HG03139 (cell line): ENCODE data around the gene HACD2.

Source experiments
- ATAC-seq: cut with Tn5 transposase; IDR thresholded peaks from one replicate; pipeline ENCODE4 v1.9.1; 2021; ENCODE audit not compliant: unreplicated experiment

Gene HACD2

DNA sequence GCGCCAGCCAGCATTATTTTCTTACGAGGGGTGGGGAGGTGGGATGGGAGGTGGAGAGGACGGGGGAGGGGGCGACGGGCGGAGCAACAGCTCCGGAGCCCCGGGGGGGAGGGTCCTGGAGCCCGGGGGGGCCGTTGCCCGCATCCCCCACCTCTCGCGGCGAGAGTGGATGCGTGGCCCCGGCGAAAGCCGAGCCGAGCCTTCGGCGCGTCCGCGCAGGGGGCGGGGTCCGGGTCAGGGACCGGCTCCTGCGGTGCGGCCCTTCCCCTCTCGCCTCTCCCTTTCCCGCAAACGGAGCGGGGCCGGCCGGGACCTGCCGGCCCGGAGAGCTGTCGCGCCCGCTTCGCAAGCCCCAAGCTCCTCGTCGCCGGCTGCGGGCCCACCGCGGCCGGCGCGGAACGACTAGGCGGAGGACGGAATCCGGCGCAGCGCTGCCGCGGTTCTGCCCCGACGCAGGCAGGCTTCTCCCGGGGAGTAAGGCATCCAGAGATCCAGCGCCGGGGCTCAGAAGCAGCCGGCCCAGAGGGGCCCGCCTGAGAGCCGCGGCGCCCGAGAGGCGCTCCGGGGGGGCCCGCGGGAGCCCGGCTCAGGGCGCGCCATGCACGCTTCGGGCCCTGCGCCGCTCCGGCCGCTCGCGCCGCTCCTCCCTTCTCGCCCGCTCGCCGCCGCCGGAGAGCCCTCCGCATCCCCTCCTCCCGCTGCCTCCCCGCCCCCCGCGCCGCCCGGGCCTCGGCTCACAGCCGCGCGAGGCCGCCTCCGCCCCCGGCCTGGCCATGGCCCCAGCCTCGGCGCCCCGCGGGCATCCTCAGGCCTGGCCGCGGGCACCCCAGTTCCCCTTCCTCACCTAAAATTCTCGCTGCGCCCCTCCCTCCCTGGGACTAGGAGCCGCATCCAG lies 135.5 kb downstream of the HACD2 start:
- ATAC-seq: no peak

DNA sequence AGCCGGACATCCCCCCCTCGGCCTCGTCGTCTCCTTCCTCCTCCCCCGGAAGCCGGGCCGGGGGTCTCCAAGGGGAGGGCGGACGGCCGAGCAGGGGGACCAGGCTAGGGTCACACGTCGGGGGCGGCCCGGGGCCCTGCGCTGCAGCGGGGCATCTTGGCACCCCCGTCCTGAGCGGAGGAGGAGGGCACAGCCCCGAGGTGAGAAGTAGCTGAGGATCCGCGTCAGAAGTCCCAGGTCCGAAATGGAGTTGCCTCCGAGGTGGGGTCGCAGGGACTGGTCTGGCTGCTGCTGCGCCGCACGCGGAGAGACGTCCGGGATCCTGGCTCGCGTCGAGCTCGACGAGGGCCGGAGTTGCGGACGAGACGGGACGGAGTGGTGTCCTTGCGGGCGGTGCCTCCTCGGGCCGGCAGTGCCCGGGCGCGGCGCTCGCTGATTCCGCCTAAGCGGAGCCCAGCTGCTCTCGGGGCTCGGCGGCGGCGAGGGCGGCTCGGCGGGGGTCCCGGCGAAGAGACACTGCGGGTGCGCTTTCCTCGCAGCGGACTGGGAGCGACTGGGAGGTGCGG lies 136.2 kb downstream of the HACD2 start, which contains the start of gene ADCY5:
Gene ADCY5 (minus strand): TSS at position 555 of the 566 bp plus-strand sequence. CDS start 545 bp downstream, at position 10.
- no peak for ATAC-seq

DNA sequence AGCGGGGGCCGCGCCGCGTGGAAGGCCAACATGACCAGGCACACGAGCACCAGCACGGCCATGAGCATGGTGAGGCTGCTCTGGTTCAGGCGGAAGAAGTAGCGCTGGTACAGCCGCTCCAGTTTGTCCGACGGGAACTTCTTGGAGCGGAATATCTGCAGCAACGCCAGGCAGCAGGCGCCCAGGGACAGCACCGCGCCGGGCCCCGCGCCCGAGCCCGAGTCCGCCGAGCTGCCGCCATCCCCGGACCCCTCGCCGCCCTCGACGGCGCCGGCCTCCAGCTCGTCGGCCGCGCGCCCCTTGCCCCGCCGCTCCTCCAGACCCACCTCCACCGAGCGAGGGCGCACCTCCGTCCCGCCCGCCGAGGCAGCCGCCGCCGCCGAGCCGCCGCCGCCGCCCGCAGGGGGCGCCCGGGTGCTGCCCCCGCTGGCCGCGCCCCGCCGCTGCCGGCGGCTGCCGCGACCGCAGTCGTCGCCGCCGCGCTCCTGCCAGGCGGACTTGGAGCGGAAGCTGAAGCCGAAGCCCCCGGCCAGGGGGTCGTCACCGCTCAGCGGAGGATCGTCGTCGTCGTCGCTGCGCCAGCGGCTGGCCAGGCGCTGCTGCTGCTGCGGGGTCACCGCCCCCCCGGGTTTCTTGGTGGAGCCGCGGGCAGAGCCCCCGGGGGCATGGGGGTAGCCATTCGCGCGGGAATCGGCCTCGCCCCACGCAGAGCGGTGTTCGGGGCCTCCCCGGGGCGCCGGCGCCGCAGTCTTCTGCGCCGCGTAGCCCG lies 136.9 kb downstream of the HACD2 start:
- ATAC-seq: no peak

DNA sequence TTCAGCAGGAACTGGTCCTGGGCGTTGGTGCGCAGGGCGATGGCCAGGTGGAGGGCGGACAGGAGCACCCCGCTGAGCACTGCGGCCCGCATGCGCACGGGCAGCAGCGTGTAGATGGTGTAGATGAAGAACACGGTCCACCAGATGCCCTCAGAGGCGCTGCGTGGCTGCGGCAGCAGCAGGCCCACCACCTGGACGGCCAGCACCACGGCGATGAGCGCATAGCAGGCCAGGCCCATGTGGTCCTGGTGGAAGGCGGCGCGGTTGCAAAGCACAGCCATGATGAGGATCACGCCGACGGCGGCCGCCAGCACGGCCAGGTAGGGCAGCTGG lies 137.5 kb downstream of the HACD2 start:
- no peak for ATAC-seq

DNA sequence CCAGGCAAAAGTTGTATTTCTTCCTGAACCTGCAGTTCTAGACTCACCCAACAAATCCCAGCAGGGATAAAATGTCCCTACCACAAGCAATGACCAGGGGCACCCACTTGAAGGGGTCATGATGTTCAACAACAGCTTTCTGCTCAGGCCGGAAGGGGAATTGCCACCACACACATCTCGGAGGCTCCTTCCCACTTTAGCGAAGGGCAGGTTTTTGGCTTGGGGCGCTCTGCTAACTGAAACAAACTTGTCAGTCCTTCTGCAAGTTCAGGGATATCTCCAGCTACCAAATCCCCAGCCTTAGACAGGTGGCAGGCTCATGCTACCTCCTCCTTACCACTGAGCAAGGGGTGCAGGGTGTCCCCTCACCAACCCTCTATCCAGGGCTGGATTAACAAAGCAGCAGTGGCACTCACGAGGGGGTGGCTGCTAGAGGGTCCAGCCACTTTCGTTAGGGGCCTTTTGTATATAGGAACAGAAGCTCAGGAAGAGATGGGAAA lies 138.2 kb downstream of the HACD2 start:
- no peak for ATAC-seq

DNA sequence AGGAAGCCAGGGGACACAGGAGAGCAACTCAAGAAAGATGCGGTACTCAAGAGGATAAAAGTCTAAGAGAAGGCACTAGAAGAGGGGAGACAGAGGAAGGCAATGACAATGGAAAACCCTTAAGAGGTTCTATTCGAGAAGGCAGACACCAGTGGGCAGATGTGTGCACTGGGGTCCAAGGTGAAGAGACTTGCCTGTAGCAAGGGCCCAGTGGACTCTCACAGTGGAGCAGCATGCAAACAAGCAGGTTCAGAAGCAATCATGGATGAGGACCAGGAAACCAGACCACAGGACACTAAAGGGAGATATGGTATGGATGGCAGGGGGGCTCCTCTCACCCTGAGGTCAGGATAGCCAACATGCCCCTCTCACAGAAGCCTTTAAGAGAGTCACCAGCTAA lies 138.6 kb downstream of the HACD2 start:
- no peak for ATAC-seq

DNA sequence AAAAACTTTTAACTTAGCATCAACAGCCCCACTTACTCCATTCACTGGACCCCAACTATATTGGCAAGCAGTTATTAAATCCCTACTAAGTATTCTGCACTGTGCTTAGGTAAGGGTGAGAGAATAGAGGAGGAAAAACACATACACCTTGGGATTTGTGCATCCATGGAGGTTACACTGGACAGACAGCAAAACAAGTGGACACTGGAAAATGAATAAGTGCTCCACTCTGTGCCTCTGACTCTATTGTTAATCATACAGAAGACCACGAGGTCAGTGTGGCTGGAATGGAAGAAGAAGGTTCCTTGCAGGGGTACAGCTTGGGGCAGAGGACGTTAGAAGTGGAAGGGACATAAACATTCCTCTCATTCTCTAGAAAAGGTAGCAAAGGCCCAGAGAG lies 139.2 kb downstream of the HACD2 start:
- no peak for ATAC-seq

DNA sequence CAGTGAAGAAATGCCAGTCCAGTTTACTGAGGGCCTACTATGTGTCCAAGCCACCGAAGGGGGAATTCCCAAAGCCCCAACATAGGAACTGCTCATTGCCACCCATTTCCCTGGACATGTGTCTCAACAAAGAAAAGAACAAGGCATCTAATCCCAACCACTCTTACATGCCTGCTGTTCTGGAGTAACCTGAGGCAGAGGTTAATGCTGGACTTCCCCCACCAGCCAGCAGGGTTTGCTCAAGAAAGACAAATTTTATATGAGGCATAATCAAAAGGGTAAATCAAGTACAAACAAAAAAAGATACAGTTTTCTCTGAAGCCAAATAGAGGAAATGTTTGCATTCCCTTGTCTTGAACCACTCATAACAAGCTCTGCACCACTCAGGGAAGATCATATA lies 140.1 kb downstream of the HACD2 start:
- ATAC-seq: no peak

DNA sequence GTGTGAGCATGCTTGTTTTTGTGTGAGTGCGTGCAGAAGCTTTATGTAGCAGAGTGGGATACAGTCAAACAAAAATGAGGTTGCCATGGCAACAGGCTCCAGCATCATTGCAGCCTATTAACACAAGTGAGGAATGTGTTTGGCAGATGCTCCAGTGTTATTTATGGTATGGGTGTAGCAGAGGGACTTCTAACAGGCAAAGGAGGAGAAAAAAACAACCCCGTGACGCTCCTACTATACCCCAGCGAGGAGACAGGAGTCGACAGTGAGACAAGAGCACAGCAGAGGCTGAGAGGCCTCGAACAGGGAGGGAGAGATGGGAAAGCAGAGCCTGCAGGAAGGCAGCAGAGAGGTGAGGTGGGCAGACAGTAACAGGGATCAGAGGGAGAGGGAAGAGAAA lies 140.8 kb downstream of the HACD2 start:
- ATAC-seq: no peak

DNA sequence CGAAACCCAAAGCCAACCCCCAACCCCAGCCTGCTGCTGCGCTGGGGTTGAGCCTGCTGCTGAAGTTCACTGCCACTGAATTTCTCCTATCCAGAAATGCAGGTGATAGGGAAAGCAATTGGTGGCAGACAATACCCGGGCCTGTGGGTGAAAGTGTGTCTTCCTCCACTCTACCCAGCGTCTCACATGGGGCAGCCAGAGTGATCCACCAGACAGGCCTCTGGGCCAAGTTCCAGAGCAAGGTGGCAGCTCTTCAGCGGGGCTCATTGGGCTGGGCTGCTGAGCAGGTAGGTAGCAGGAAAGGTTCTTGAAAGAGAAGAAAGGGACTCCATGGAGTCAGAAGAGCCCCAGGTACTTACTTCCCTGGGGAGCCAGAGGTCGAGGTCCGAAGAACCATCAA lies 141.9 kb downstream of the HACD2 start:
- ATAC-seq: no peak

DNA sequence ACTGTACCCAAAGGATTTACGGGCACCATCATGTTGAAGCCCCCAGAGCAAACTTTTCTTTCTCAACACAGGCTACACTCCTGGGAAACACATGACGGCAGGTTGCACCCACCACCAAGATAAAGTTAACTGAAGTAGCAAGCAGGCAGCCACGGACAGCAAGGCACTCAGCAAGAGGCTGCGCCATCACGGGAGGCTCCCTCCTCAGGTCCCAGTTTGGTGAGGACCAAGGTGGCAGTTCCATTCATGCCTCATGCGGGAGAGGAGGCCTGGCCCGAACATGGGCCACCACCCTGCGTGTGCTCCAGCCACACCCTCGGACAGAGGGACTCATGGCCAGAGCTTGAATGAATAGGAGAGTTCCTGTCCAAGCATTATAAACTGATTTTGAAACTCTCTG lies 142.7 kb downstream of the HACD2 start:
- ATAC-seq: no peak
